Nephron (organoid): ENCODE measurements around the gene TMEM164.
A peak's percentile ranks its signal among the peaks of the same experiment; 100 is the strongest.

Source experiments
- H3K27ac Mint-ChIP-seq, 3 experiments: 2 replicates each; pipeline ENCODE4 v1.8.0; 2020; ENCODE audit warnings: mixed read lengths in 3 of 3, mild to moderate bottlenecking in 2 of 3, moderate library complexity in 1 of 3
- H3K27me3 Mint-ChIP-seq: 2 replicates; pipeline ENCODE4 v1.8.0; 2021; ENCODE audit warnings: low read depth, mild to moderate bottlenecking, moderate library complexity, mixed read lengths
- H3K36me3 Mint-ChIP-seq: 2 replicates; pipeline ENCODE4 v1.8.0; 2020; ENCODE audit warnings: low read depth, mixed read lengths
- H3K4me1 Mint-ChIP-seq: 2 replicates; pipeline ENCODE4 v1.8.0; 2020; ENCODE audit warnings: mixed read lengths
- H3K4me3 Mint-ChIP-seq, 3 experiments: 2 replicates each; pipeline ENCODE4 v1.8.0; 2020; ENCODE audit warnings: mild to moderate bottlenecking in 3 of 3, mixed read lengths in 3 of 3, moderate library complexity in 2 of 3
- H3K9me3 Mint-ChIP-seq: 2 replicates; pipeline ENCODE4 v1.8.0; 2020; ENCODE audit warnings: mixed read lengths
- TF ChIP-seq, protein P1 (sequence below), 3 experiments: fragments of 200-600 bp; sonication (generic); IDR thresholded peaks; one replicate each; pipeline ENCODE4 v1.5.0; 2021; ENCODE audit warnings: antibody characterized with exemption in 3 of 3; ENCODE audit not compliant: unreplicated experiment in 3 of 3

The TMEM164 gene

DNA sequence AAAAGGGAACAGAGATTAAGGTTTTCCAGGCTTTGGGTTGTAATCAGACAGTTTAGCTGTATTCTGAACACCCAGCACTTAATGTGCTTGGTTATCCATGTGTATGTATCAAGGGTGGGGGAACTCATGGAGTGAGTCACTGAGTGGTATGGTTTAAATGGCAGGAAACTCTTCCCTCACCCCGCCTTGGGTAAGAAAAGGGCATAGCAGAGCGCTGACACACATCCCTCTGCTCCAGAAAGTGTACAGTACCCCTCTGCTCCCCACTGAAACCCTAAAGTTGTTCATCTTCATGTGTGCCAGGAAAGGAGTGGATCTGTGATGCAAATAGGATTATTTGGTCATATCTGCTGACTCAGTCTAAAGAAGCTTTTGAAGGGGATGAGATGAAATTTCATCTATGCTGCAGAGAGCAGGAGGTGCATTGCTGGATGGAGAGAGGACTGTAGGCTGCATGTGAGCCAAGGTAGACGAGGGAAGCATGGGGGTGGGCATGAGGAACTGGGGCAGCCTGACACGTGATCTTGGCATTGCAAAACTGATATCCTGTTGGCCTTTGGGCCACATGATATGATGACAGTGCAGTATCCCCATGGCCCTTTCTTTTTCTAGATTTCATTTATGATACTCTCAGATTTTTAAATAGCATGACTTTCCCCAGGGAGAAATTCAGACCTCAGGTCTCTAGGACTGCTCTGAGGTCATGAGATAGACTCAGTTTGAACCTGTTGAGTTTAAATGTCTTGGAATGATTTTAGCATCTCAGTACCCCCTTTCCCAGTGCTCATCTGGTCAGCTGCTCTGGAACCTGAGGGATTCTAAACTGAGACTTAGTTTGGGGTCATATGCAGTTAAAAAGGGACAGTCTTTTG lies 84.8 kb downstream of the TMEM164 start:
- H3K36me3 Mint-ChIP-seq, result peaks cover 17% of the 10 kb centered on the region
- TF ChIP-seq, protein P1, sequence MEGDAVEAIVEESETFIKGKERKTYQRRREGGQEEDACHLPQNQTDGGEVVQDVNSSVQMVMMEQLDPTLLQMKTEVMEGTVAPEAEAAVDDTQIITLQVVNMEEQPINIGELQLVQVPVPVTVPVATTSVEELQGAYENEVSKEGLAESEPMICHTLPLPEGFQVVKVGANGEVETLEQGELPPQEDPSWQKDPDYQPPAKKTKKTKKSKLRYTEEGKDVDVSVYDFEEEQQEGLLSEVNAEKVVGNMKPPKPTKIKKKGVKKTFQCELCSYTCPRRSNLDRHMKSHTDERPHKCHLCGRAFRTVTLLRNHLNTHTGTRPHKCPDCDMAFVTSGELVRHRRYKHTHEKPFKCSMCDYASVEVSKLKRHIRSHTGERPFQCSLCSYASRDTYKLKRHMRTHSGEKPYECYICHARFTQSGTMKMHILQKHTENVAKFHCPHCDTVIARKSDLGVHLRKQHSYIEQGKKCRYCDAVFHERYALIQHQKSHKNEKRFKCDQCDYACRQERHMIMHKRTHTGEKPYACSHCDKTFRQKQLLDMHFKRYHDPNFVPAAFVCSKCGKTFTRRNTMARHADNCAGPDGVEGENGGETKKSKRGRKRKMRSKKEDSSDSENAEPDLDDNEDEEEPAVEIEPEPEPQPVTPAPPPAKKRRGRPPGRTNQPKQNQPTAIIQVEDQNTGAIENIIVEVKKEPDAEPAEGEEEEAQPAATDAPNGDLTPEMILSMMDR (IDR thresholded peaks at IDR 0.05; ENCODE audit: unreplicated experiment in 3 of 3), result no peak
- no peaks in the 10 kb centered on the region for H3K27me3 Mint-ChIP-seq
- peaks cover 8% of the 10 kb centered on the region for H3K9me3 Mint-ChIP-seq
- H3K4me3 Mint-ChIP-seq, result no peak overlapping the region
- H3K4me1 Mint-ChIP-seq, result peaks cover 16% of the 10 kb centered on the region
- H3K27ac Mint-ChIP-seq, result peak overlapping the region in 1 of 3 experiments; percentile 0

DNA sequence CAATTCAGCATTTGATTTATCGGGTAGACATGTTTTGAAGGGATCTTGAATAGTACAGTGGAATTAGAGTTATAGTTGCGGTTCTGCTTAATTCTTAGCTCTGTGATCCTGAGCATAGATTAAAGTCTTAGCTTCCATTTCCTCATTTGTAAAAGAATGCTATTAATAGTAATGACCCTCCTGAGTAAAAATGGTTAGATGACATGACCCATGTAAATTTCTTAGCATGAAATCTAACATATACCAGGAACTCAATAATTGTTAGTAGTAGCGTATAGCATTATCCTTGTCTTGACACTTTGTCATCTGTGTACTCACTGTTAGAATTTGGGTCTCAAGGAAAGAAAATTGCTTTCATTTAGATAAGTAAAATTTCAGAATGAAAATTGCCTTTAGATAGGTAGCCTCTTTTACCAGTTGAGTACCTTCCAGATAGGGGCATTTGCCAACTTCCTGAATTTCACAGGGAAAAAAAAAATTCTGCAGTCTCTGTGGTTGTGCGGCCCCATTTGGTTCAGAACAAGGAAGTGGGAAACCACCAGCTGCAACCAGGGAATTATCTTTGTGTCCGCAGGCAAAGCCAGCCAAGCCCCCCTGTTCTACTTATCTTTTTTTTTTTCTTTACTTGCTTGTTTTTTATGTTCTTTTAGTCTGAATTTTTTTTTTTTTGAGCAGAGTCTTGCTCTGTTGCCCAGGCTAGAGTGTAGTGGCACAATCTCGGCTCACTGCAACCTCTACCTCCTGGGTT lies 86.9 kb downstream of the TMEM164 start:
- peaks cover 24% of the 10 kb centered on the region for H3K9me3 Mint-ChIP-seq
- TF ChIP-seq, protein P1 (IDR thresholded peaks at IDR 0.05; ENCODE audit: unreplicated experiment in 3 of 3), result no peak
- H3K4me1 Mint-ChIP-seq, result peaks cover 16% of the 10 kb centered on the region
- peaks cover 38% of the 10 kb centered on the region for H3K36me3 Mint-ChIP-seq
- no peak overlapping the region for H3K4me3 Mint-ChIP-seq
- H3K27ac Mint-ChIP-seq, result no peak overlapping the region
- H3K27me3 Mint-ChIP-seq, result no peaks in the 10 kb centered on the region

DNA sequence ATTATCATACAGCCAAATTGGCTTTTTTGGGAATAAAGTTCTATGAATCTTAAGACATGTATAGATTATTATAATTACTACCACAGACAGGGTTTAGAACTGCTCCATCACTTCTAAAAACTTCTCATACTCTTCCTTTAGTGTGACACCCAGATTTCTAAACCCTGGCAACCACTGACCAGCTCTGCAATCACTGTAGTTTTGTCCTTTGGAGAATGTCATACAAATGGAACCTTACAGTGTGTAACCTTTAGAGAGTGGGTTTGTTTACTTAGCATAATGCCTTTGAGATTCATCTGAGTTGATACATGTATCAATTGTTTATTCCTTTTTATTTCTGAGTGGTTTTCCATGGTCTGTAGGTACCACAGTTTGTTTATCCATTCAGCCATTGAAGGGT lies 95.0 kb downstream of the TMEM164 start:
- Mint-ChIP-seq H3K4me1 (no peaks in the 10 kb centered on the region), H3K36me3 (peaks cover 52% of the 10 kb centered on the region), H3K4me3 (no peak overlapping the region), H3K9me3 (peaks cover 22% of the 10 kb centered on the region), H3K27me3 (no peaks in the 10 kb centered on the region), H3K27ac (no peak overlapping the region)
- TF ChIP-seq, protein P1 (IDR thresholded peaks at IDR 0.05; ENCODE audit: unreplicated experiment in 3 of 3), result no peak

DNA sequence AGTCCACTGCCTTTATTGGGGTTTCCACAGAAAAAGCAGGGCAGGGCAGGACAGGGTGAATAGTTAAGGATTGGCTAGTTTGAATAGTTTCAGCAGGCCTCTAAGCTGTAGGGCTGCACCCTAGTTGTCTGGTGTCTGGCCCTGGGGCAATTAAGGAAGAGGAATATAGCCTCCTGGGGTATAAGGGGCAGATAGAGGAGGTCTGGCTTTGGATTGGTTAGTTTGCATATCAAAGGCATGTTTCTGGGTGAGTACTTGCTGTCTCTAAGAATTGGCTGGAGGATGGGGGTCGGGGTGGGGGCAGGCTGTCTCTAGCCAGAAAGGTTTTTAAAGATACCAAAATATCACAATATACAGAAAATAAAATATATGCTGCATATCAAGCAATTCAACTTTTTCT lies 100.4 kb downstream of the TMEM164 start:
- H3K4me3 Mint-ChIP-seq, result no peak overlapping the region
- no peaks in the 10 kb centered on the region for H3K27me3 Mint-ChIP-seq
- H3K36me3 Mint-ChIP-seq, result peaks cover 9% of the 10 kb centered on the region
- no peak overlapping the region for H3K27ac Mint-ChIP-seq
- H3K9me3 Mint-ChIP-seq, result no peaks in the 10 kb centered on the region
- TF ChIP-seq, protein P1 (IDR thresholded peaks at IDR 0.05; ENCODE audit: unreplicated experiment in 3 of 3), result no peak
- H3K4me1 Mint-ChIP-seq, result no peaks in the 10 kb centered on the region

DNA sequence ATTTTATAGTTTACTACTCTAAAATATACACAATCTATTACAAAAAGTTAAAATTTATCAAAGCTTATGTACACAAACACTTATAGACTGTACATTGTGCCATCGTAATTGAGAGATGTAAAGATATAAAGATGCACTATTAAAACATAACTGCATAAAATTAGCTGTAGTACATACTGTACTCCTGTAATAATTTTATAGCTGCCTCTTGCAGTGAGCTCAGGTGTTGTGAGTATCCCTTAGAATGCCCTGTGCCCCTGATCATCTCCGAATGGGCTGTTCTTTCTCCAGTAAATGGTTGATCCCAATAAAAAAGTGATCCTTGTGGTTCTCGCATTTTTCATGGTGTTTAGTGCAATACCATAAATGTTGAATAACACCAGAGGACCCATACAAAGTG lies 101.2 kb downstream of the TMEM164 start:
- H3K27ac Mint-ChIP-seq, result no peak overlapping the region
- H3K27me3 Mint-ChIP-seq, result no peaks in the 10 kb centered on the region
- TF ChIP-seq, protein P1 (IDR thresholded peaks at IDR 0.05; ENCODE audit: unreplicated experiment in 3 of 3), result no peak
- H3K4me1 Mint-ChIP-seq, result no peaks in the 10 kb centered on the region
- H3K9me3 Mint-ChIP-seq, result no peaks in the 10 kb centered on the region
- H3K4me3 Mint-ChIP-seq, result no peak overlapping the region
- H3K36me3 Mint-ChIP-seq, result peaks cover 9% of the 10 kb centered on the region
